H9 (cell line): ENCODE results near the gene POU2AF1. TPM values are rescaled to one million over a fixed set of nuclear protein-coding genes. Genes with fewer than 3 reads are reported as not detected.

Source experiments
- DNase-seq: peaks from one replicate; pipeline ENCODE4 v3.0.0-alpha.2; 2017
- H2AFZ ChIP-seq: one replicate; pipeline ENCODE4 v1.6.1; 2013; ENCODE audit warnings: mild to moderate bottlenecking, low read length, control low read depth, moderate library complexity
- H2AK5ac ChIP-seq: 2 replicates; pipeline ENCODE4 v1.6.1; 2013; ENCODE audit warnings: low read length, control low read depth, mixed read lengths; ENCODE audit not compliant: insufficient read length
- H2BK120ac ChIP-seq: one replicate; pipeline ENCODE4 v1.6.1; 2013; ENCODE audit warnings: low read depth, mild to moderate bottlenecking, low read length, control low read depth, inconsistent platforms; ENCODE audit not compliant: poor library complexity, severe bottlenecking
- H2BK12ac ChIP-seq: 2 replicates; pipeline ENCODE4 v1.6.1; 2013; ENCODE audit warnings: low read length, control low read depth, mixed read lengths, low read depth; ENCODE audit not compliant: insufficient read length
- H2BK15ac ChIP-seq: 2 replicates; pipeline ENCODE4 v1.6.1; 2013; ENCODE audit warnings: low read depth, low read length, control low read depth
- H2BK20ac ChIP-seq: one replicate; pipeline ENCODE4 v1.6.1; 2013; ENCODE audit warnings: low read depth, mild to moderate bottlenecking, low read length, control low read depth, inconsistent platforms; ENCODE audit not compliant: poor library complexity, severe bottlenecking
- H2BK5ac ChIP-seq: 2 replicates; pipeline ENCODE4 v1.6.1; 2013; ENCODE audit warnings: low read length, control low read depth, mixed read lengths; ENCODE audit not compliant: insufficient read length
- H3K14ac ChIP-seq: 2 replicates; pipeline ENCODE4 v1.6.1; 2013; ENCODE audit warnings: low read length, control low read depth; ENCODE audit not compliant: insufficient read depth
- H3K18ac ChIP-seq: 2 replicates; pipeline ENCODE4 v1.6.1; 2013; ENCODE audit warnings: low read depth, mild to moderate bottlenecking, mixed read lengths, low read length, control low read depth; ENCODE audit not compliant: insufficient read length
- H3K23ac ChIP-seq: 2 replicates; pipeline ENCODE4 v1.6.1; 2013; ENCODE audit warnings: low read length, control low read depth, mixed read lengths, low read depth; ENCODE audit not compliant: insufficient read length
- H3K23me2 ChIP-seq: 2 replicates; pipeline ENCODE4 v1.6.1; 2013; ENCODE audit warnings: low read depth, mild to moderate bottlenecking, mixed read lengths, low read length, control low read depth; ENCODE audit not compliant: insufficient read length, poor library complexity, severe bottlenecking
- H3K27ac ChIP-seq: 2 replicates; pipeline ENCODE4 v1.5.1; 2013; ENCODE audit warnings: low read length, control low read depth, mixed read lengths, low read depth; ENCODE audit not compliant: insufficient read length
- H3K27me3 ChIP-seq: 2 replicates; pipeline ENCODE4 v1.6.1; 2013; ENCODE audit warnings: low read length, control low read depth, inconsistent platforms; ENCODE audit not compliant: insufficient read depth
- H3K4ac ChIP-seq: 2 replicates; pipeline ENCODE4 v1.6.1; 2013; ENCODE audit warnings: low read depth, mild to moderate bottlenecking, control low read depth, inconsistent platforms, low read length, moderate library complexity
- H3K4me1 ChIP-seq: 2 replicates; pipeline ENCODE4 v1.6.1; 2013; ENCODE audit warnings: low read length, control low read depth, inconsistent platforms; ENCODE audit not compliant: insufficient read depth
- H3K4me2 ChIP-seq: 2 replicates; pipeline ENCODE4 v1.6.1; 2013; ENCODE audit warnings: low read length, control low read depth, mixed read lengths; ENCODE audit not compliant: insufficient read length, insufficient read depth
- H3K56ac ChIP-seq: 2 replicates; pipeline ENCODE4 v1.6.1; 2013; ENCODE audit warnings: low read depth, mild to moderate bottlenecking, mixed read lengths, low read length, control low read depth; ENCODE audit not compliant: insufficient read length
- H3K79me1 ChIP-seq: 2 replicates; pipeline ENCODE4 v1.6.1; 2013; ENCODE audit warnings: low read depth, mild to moderate bottlenecking, moderate library complexity, low read length, control low read depth, inconsistent platforms; ENCODE audit not compliant: insufficient read depth, poor library complexity, severe bottlenecking
- H3K79me2 ChIP-seq: 2 replicates; pipeline ENCODE4 v1.6.1; 2013; ENCODE audit warnings: low read length, control low read depth, inconsistent platforms; ENCODE audit not compliant: insufficient read depth
- H3K9ac ChIP-seq: 2 replicates; pipeline ENCODE4 v1.6.1; 2013; ENCODE audit warnings: low read length, control low read depth, mixed read lengths; ENCODE audit not compliant: insufficient read length; ENCODE audit errors: extremely low read depth
- H3K9me3 ChIP-seq: one replicate; pipeline ENCODE4 v1.6.1; 2013; ENCODE audit warnings: low read depth, low read length, inconsistent platforms; ENCODE audit not compliant: control insufficient read depth
- H3T11ph ChIP-seq: one replicate; pipeline ENCODE4 v1.6.1; 2013; ENCODE audit warnings: mild to moderate bottlenecking, low read length, control low read depth, inconsistent platforms
- H4K20me1 ChIP-seq: one replicate; pipeline ENCODE4 v1.6.1; 2013; ENCODE audit not compliant: control insufficient read depth, insufficient read length, insufficient read depth
- H4K5ac ChIP-seq: 2 replicates; pipeline ENCODE4 v1.6.1; 2013; ENCODE audit warnings: low read depth, mild to moderate bottlenecking, mixed read lengths, low read length, control low read depth; ENCODE audit not compliant: insufficient read length
- H4K8ac ChIP-seq: replicated peaks from 2 replicates; pipeline ENCODE4 v1.6.1; 2013; ENCODE audit warnings: low read length, control low read depth, mixed read lengths, low read depth; ENCODE audit not compliant: insufficient read length
- H4K91ac ChIP-seq: 2 replicates; pipeline ENCODE4 v1.6.1; 2013; ENCODE audit warnings: low read depth, mild to moderate bottlenecking, moderate library complexity, mixed read lengths, low read length, control low read depth; ENCODE audit not compliant: insufficient read length
- H3K27ac Mint-ChIP-seq, 3 experiments: 2 replicates in 2 of 3; 3 replicates in 1 of 3; pipeline ENCODE4 v1.8.0; 2020 to 2021; ENCODE audit warnings: mixed read lengths in 3 of 3, mild to moderate bottlenecking in 1 of 3, moderate library complexity in 1 of 3
- H3K27me3 Mint-ChIP-seq: 2 replicates; pipeline ENCODE4 v1.8.0; 2021; ENCODE audit warnings: low read depth, mild to moderate bottlenecking, moderate library complexity, mixed read lengths
- H3K36me3 Mint-ChIP-seq, 3 experiments: 2 replicates in 2 of 3; 3 replicates in 1 of 3; pipeline ENCODE4 v1.8.0; 2020 to 2021; ENCODE audit warnings: low read depth in 3 of 3, mixed read lengths in 3 of 3; ENCODE audit not compliant: insufficient read depth in 1 of 3
- H3K4me1 Mint-ChIP-seq, 2 experiments: 2 replicates each; pipeline ENCODE4 v1.8.0; 2020; ENCODE audit warnings: mixed read lengths in 2 of 2
- H3K4me3 Mint-ChIP-seq, 2 experiments: 2 replicates in 1 of 2; 3 replicates in 1 of 2; pipeline ENCODE4 v1.8.0; 2020 to 2021; ENCODE audit warnings: mild to moderate bottlenecking in 2 of 2, mixed read lengths in 2 of 2, moderate library complexity in 1 of 2
- H3K9me3 Mint-ChIP-seq, 2 experiments: 2 replicates in 1 of 2; 3 replicates in 1 of 2; pipeline ENCODE4 v1.8.0; 2020; ENCODE audit warnings: mild to moderate bottlenecking in 2 of 2, mixed read lengths in 2 of 2, moderate library complexity in 1 of 2
- CTCF ChIP-seq: fragments of 200-600 bp; sonication (generic); conservative IDR thresholded peaks from 3 replicates; pipeline ENCODE4 v1.8.0; 2021; ENCODE audit warnings: antibody characterized with exemption, mild to moderate bottlenecking
- WGBS: extraction: QIAGEN DNeasy Blood & Tissue Kit; methylation state at CpG from one replicate; pipeline ENCODE4 v1.1.7; 2013; ENCODE audit warnings: missing lambda C conversion rate, low lambda C conversion rate, mixed read lengths; ENCODE audit not compliant: insufficient read length; ENCODE audit errors: extremely low coverage; 5-methylcytosine and 5-hydroxymethylcytosine counted together
- total RNA-seq: library from RNA; stranded (reverse); gene quantifications from 2 replicates; pipeline ENCODE4 v1.2.1, GENCODE V29; 2021

The POU2AF1 gene
- total RNA-seq, 1 experiment from 2014 or later: not detected

- H3K56ac ChIP-seq: no peak overlapping the region
- no peak for DNase-seq
- no peak overlapping the region for H3K4ac ChIP-seq
- H3K79me1 ChIP-seq: no peaks in the 10 kb centered on the region
- H3K23me2 ChIP-seq: no peaks in the 10 kb centered on the region
- no peaks in the 10 kb centered on the region for H3K9me3 ChIP-seq
- no peak overlapping the region for H3K14ac ChIP-seq
- no peaks in the 10 kb centered on the region for H3K4me1 ChIP-seq
- H2BK120ac ChIP-seq: no peak overlapping the region
- H3K27ac Mint-ChIP-seq: no peak overlapping the region
- no peak overlapping the region for H4K8ac ChIP-seq
- no peak overlapping the region for H3T11ph ChIP-seq
- no peak overlapping the region for H3K18ac ChIP-seq
- H3K27me3 ChIP-seq: no peaks in the 10 kb centered on the region
- no peak overlapping the region for H2AK5ac ChIP-seq
- no peaks in the 10 kb centered on the region; the same call in none of the 2 replicates for H3K27me3 Mint-ChIP-seq
- H4K5ac ChIP-seq: no peak overlapping the region
- no peak overlapping the region for H2BK20ac ChIP-seq
- H3K23ac ChIP-seq: no peak overlapping the region
- H2BK15ac ChIP-seq: no peak overlapping the region
- no peaks in the 10 kb centered on the region for H3K4me1 Mint-ChIP-seq
- H3K27ac ChIP-seq: no peak overlapping the region
- no peak overlapping the region for H2BK5ac ChIP-seq
- no peaks in the 10 kb centered on the region for H3K79me2 ChIP-seq
- no peak overlapping the region for H2AFZ ChIP-seq
- no peak overlapping the region for H3K4me2 ChIP-seq
- no CpG with 5 or more reads among the region's 7 CpGs for WGBS
- H2BK12ac ChIP-seq: no peak overlapping the region
- no peak overlapping the region for H4K91ac ChIP-seq
- no peaks in the 10 kb centered on the region for H3K36me3 Mint-ChIP-seq
- no peaks in the 10 kb centered on the region for H4K20me1 ChIP-seq
- no peak for TF ChIP-seq CTCF
- no peak overlapping the region for H3K9ac ChIP-seq
- H3K9me3 Mint-ChIP-seq: no peaks in the 10 kb centered on the region
- H3K4me3 Mint-ChIP-seq: no peak overlapping the region
Measured at GRCh38 chr11:111395749-111396148, 16.7 kb upstream of the POU2AF1 start.
